OCI-LY7 (cell line): ENCODE results near the gene SYNM.

ENCODE experiments used
- EZH2phosphoT487 ChIP-seq: fragments of 200-600 bp; sonication (generic); IDR thresholded peaks from 2 replicates; pipeline ENCODE4 v1.6.1; 2018; ENCODE audit warnings: low read depth, borderline replicate concordance, mild to moderate bottlenecking, mixed run types, antibody characterized with exemption, low read length, moderate library complexity, mixed read lengths
- TF ChIP-seq, protein P1 (sequence below): fragments of 200-600 bp; sonication (generic); conservative IDR thresholded peaks from 2 replicates; pipeline ENCODE4 v1.5.1; 2014; ENCODE audit warnings: mild to moderate bottlenecking, antibody characterized with exemption, low read length, moderate library complexity, mixed read lengths

DNA sequence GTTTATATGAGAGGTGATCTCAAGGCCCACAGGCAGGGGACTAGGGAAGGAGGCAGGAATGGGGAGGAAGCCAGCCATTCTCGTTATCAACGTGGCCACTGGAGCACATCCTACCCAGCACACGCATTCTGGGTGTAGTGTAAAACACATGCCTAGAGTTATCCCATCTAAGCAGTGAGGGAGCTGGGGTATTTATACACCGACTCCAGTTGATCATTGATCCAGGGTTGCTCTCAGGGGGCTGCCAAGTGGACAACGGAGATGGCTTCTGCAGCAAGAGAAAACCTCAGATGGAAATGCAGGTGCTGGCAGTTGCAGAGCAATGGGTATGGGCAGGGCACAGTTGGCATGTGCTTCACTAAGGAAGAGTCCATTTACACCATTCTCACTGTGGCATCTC, 30.4 kb upstream of the SYNM start:
- TF ChIP-seq, protein P1, sequence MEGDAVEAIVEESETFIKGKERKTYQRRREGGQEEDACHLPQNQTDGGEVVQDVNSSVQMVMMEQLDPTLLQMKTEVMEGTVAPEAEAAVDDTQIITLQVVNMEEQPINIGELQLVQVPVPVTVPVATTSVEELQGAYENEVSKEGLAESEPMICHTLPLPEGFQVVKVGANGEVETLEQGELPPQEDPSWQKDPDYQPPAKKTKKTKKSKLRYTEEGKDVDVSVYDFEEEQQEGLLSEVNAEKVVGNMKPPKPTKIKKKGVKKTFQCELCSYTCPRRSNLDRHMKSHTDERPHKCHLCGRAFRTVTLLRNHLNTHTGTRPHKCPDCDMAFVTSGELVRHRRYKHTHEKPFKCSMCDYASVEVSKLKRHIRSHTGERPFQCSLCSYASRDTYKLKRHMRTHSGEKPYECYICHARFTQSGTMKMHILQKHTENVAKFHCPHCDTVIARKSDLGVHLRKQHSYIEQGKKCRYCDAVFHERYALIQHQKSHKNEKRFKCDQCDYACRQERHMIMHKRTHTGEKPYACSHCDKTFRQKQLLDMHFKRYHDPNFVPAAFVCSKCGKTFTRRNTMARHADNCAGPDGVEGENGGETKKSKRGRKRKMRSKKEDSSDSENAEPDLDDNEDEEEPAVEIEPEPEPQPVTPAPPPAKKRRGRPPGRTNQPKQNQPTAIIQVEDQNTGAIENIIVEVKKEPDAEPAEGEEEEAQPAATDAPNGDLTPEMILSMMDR = no peak
- TF ChIP-seq EZH2phosphoT487 = no peak
